Fibroblast of lung (primary cell): Measurements from ENCODE around the gene MRPL16.

ENCODE experiments used
- CTCF ChIP-seq, 2 donors: IDR thresholded peaks in 1 of 2; conservative IDR thresholded peaks in 1 of 2; 1 replicate in 1 of 2; 2 replicates in 1 of 2; pipeline ENCODE4 v1.5.1; 2011 to 2012; ENCODE audit warnings: low read length in 2 of 2, control low read depth in 1 of 2, inconsistent platforms in 1 of 2, low read depth in 1 of 2, mild to moderate bottlenecking in 1 of 2
- EZH2 ChIP-seq: IDR thresholded peaks from 2 replicates; pipeline ENCODE4 v1.5.1; 2012; ENCODE audit warnings: low read length, control low read depth, mild to moderate bottlenecking; ENCODE audit errors: missing control alignments

GRCh38 chr11:59804061-59804460 lies 6.5 kb downstream of the MRPL16 start:
- no peak for TF ChIP-seq CTCF (conservative IDR thresholded peaks at IDR 0.05 in 1 of 2, IDR thresholded peaks at IDR 0.05 in 1 of 2; ENCODE audit: low read depth in 1 of 2, low read length in 2 of 2)
- TF ChIP-seq EZH2: no peak
